Cortex of kidney (tissue), 1 donor: Measurements from ENCODE around the gene RASAL1.

ENCODE experiments used
- DNase-seq: peaks from one replicate; lab custom pipeline; 2025; lab: John Stamatoyannopoulos, UW

RASAL1 gene

GRCh38 chr12:113095405-113095804 lies 40.2 kb downstream of the RASAL1 start:
- DNase-seq: no peak

GRCh38 chr12:113094738-113095137 lies 40.8 kb downstream of the RASAL1 start:
- DNase-seq: no peak

- DNase-seq: no peak
Observed at GRCh38 chr12:113093409-113094101, 42.0 kb downstream of the RASAL1 start.

- DNase-seq: no peak
Observed at GRCh38 chr12:113092607-113093408, 42.8 kb downstream of the RASAL1 start.

GRCh38 chr12:113091506-113091905 lies 44.1 kb downstream of the RASAL1 start:
- DNase-seq: no peak

GRCh38 chr12:113090740-113091139 lies 44.8 kb downstream of the RASAL1 start:
- DNase-seq: no peak

GRCh38 chr12:113089839-113090238 lies 45.7 kb downstream of the RASAL1 start:
- no peak for DNase-seq

- no peak for DNase-seq
Observed at GRCh38 chr12:113088971-113089756, 46.4 kb downstream of the RASAL1 start.

- DNase-seq: no peak
Observed at GRCh38 chr12:113088037-113088436, 47.5 kb downstream of the RASAL1 start.

- DNase-seq: no peak
Observed at GRCh38 chr12:113087193-113087592, 48.4 kb downstream of the RASAL1 start.

- no peak for DNase-seq
Observed at GRCh38 chr12:113086249-113087164, 49.1 kb downstream of the RASAL1 start.

- no peak for DNase-seq
Observed at GRCh38 chr12:113083863-113084435, 51.6 kb downstream of the RASAL1 start.

GRCh38 chr12:113082486-113083148 lies 52.9 kb downstream of the RASAL1 start:
- no peak for DNase-seq

GRCh38 chr12:113081873-113082272 lies 53.7 kb downstream of the RASAL1 start:
- no peak for DNase-seq

GRCh38 chr12:113077859-113078255 lies 57.7 kb downstream of the RASAL1 start:
- no peak for DNase-seq

GRCh38 chr12:113077057-113077858 lies 58.3 kb downstream of the RASAL1 start:
- no peak for DNase-seq

GRCh38 chr12:113075137-113075683 lies 60.4 kb downstream of the RASAL1 start:
- no peak for DNase-seq

GRCh38 chr12:113073586-113073985 lies 62.0 kb downstream of the RASAL1 start:
- no peak for DNase-seq

- no peak for DNase-seq
Observed at GRCh38 chr12:113072136-113072535, 63.4 kb downstream of the RASAL1 start.
